A673 (cell line): ENCODE data around the gene ATP6V0C. TPM values are rescaled to one million over a fixed set of nuclear protein-coding genes. Genes with fewer than 3 reads are reported as not detected.

Experiments used
- BruUV-seq: library from RNA; stranded (reverse); fragments of 400-500 nt; replicated peaks from 2 replicates; lab custom pipeline; 2021; lab: Mats Ljungman, UMichigan
- CTCF ChIA-PET: fragments of 300-600 bp; sonication (Branson Sonifier 250); formaldehyde crosslinking; loops from one replicate; lab custom pipeline; 2022; ENCODE audit warnings: antibody characterized with exemption; lab: Charles Lee
- POLR2A ChIA-PET: fragments of 300-600 bp; sonication (Branson Sonifier 250); formaldehyde crosslinking; loops from one replicate; lab custom pipeline; 2022; ENCODE audit warnings: antibody characterized with exemption; ENCODE audit not compliant: low non-redundant PET; lab: Charles Lee
- DNase-seq: peaks from one replicate; pipeline ENCODE4 v3.0.0-alpha.2; 2015; ENCODE audit warnings: low spot score
- H3K27ac ChIP-seq: fragments of 200-600 bp; sonication (generic); 2 replicates; pipeline ENCODE4 v1.5.1; 2016; ENCODE audit warnings: mixed run types, low read depth, mild to moderate bottlenecking, mixed read lengths, antibody characterized with exemption, low read length; ENCODE audit not compliant: poor library complexity, severe bottlenecking
- H3K27me3 ChIP-seq: fragments of 200-600 bp; sonication (generic); replicated peaks from 2 replicates; pipeline ENCODE4 v1.6.1; 2017; ENCODE audit warnings: mixed run types, low read depth, mild to moderate bottlenecking, mixed read lengths, antibody characterized with exemption, low read length; ENCODE audit not compliant: insufficient read depth, poor library complexity
- H3K36me3 ChIP-seq: fragments of 200-600 bp; sonication (generic); 2 replicates; pipeline ENCODE4 v1.6.1; 2016; ENCODE audit warnings: mixed run types, mild to moderate bottlenecking, mixed read lengths, antibody characterized with exemption, low read length; ENCODE audit not compliant: insufficient read depth, poor library complexity, severe bottlenecking
- H3K4me1 ChIP-seq: fragments of 200-600 bp; sonication (generic); 2 replicates; pipeline ENCODE4 v1.6.1; 2017; ENCODE audit warnings: mixed run types, mild to moderate bottlenecking, mixed read lengths, antibody characterized with exemption, low read length; ENCODE audit not compliant: insufficient read depth, poor library complexity, severe bottlenecking
- H3K4me3 ChIP-seq: fragments of 200-600 bp; sonication (generic); 2 replicates; pipeline ENCODE4 v1.5.1; 2016; ENCODE audit warnings: low read depth, mixed run types, mild to moderate bottlenecking, mixed read lengths, low read length; ENCODE audit not compliant: poor library complexity, severe bottlenecking
- H3K9me3 ChIP-seq: fragments of 200-600 bp; sonication (generic); 2 replicates; pipeline ENCODE4 v1.6.1; 2016; ENCODE audit warnings: mixed run types, low read depth, mild to moderate bottlenecking, mixed read lengths, antibody characterized with exemption, low read length; ENCODE audit not compliant: poor library complexity, severe bottlenecking
- CTCF ChIP-seq: fragments of 300-800, 200-600 bp; sonication (generic); conservative IDR thresholded peaks from 2 replicates; pipeline ENCODE4 v1.5.1; 2017; ENCODE audit warnings: low read depth, mild to moderate bottlenecking, antibody characterized with exemption, low read length, moderate library complexity, mixed read lengths
- EZH2 ChIP-seq: fragments of 200-600 bp; sonication (generic); IDR thresholded peaks from 2 replicates; pipeline ENCODE4 v1.6.1; 2017; ENCODE audit warnings: borderline replicate concordance, low read depth, mild to moderate bottlenecking, mixed read lengths, antibody characterized with exemption, low read length; ENCODE audit not compliant: poor library complexity, severe bottlenecking
- intact Hi-C: fragments of 100-400 bp; cut with micrococcal nuclease; formaldehyde crosslinking; loops from one replicate; pipeline ENCODE4 v1.10.0; 2022; ENCODE audit not compliant: unreplicated experiment
- total RNA-seq: library from RNA; stranded (reverse); gene quantifications from 2 replicates; pipeline ENCODE4 v1.2.3, GENCODE V29; 2021

Gene ATP6V0C
- total RNA-seq, 1 experiment from 2014 or later: 252 TPM

GRCh38 chr16:2497116-2497630 lies 16.6 kb upstream of the ATP6V0C start:
- POLR2A ChIA-PET: no interaction called here

GRCh38 chr16:2497695-2498484 lies 15.9 kb upstream of the ATP6V0C start:
- POLR2A ChIA-PET: no interaction called here
- Histone ChIP-seq H3K27me3 (no peaks in the 10 kb centered on the region), H3K27ac (no peak overlapping the region), H3K4me3 (no peak overlapping the region), H3K4me1 (peaks cover 5% of the 10 kb centered on the region), H3K36me3 (peaks cover 4% of the 10 kb centered on the region), H3K9me3 (no peaks in the 10 kb centered on the region)
- no TSS peak for BruUV-seq
- no peak for DNase-seq
- intact Hi-C loops: no loop called here
- no peak for TF ChIP-seq CTCF
- no peak for TF ChIP-seq EZH2
- CTCF ChIA-PET: interaction anchor here (0.5 kb wide), 1 partner anchor 69 kb away, joined by 5 read pairs; the partner anchor contains the start of gene CCNF

More at GRCh38 chr16:2497116-2497630, 16.6 kb upstream of the ATP6V0C start:
- H3K36me3 ChIP-seq: peaks cover 4% of the 10 kb centered on the region
- no TSS peak for BruUV-seq
- peaks cover 5% of the 10 kb centered on the region for H3K4me1 ChIP-seq
- no peak overlapping the region for H3K4me3 ChIP-seq
- intact Hi-C loops: no loop called here
- no peaks in the 10 kb centered on the region for H3K27me3 ChIP-seq
- no peak overlapping the region for H3K27ac ChIP-seq
- CTCF ChIA-PET: no interaction called here
- TF ChIP-seq EZH2 (no peak), CTCF (no peak)
- DNase-seq: no peak
- H3K9me3 ChIP-seq: no peaks in the 10 kb centered on the region

GRCh38 chr16:2498531-2499253 lies 15.1 kb upstream of the ATP6V0C start:
- H3K9me3 ChIP-seq: no peaks in the 10 kb centered on the region
- DNase-seq: no peak
- peaks cover 5% of the 10 kb centered on the region for H3K4me1 ChIP-seq
- no peaks in the 10 kb centered on the region for H3K27me3 ChIP-seq
- CTCF ChIA-PET: interaction anchor here (0.5 kb wide), 1 partner anchor 69 kb away, joined by 5 read pairs; the partner anchor contains the start of gene CCNF
- H3K36me3 ChIP-seq: peaks cover 4% of the 10 kb centered on the region
- intact Hi-C loops: no loop called here
- H3K27ac ChIP-seq: no peak overlapping the region
- no peak for TF ChIP-seq CTCF
- no peak for TF ChIP-seq EZH2
- POLR2A ChIA-PET: no interaction called here
- BruUV-seq: no TSS peak
- no peak overlapping the region for H3K4me3 ChIP-seq
